Measurements from ENCODE around the gene STMND1.
A peak's percentile ranks its signal among the peaks of the same experiment; 100 is the strongest.
"Not testable (repeated sequence)": the region's sequence is repeated elsewhere in the genome, so short reads cannot be mapped to it uniquely, and the experiment has no call there.

Gene STMND1

DNA sequence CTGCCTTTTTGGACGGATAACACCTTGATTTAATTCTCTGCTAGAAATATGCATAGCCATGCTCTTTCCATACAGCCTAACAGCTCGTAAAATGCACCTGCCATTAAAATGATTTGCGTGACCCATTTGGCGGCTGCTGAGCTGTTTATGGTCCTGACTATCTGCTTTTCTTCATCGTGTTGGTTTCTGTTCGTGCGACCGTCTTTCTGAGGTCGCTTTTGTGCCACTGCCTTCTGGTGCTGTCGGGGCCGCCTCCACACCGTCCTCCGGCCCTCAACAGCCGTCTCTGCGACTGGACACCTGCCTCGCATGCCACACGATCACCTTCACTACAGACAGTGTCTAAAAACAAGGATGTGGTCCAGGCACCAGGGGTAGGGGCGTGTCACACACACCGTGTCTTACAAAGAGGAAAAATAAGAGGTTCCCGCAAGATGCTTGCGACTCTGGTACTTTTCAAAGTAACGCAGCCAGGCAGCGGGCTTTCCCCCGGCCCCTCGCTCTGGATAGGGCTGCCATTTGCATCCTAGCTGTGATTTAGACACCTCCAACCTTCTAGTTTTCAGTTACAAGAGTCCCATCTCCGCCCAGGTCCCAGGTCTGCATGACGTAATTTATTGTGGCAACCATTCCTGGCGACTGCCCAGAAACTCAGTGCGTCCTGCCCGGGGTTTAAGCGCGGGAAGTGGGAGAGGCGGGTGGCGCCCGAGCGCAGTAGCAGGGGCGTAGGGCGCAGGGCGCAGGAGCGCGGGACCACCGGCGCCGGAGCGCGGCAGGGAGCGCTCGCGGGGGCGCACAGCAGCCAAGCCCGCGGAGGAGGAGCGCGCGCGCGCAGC lies at the start of gene STMND1:
TSS of gene STMND1 (plus strand) at position 629 of the 836 bp plus-strand sequence. CDS start 208 bp downstream, outside the sequence.
- no peak for DNase-seq (ENCODE audit: low spot score)

DNA sequence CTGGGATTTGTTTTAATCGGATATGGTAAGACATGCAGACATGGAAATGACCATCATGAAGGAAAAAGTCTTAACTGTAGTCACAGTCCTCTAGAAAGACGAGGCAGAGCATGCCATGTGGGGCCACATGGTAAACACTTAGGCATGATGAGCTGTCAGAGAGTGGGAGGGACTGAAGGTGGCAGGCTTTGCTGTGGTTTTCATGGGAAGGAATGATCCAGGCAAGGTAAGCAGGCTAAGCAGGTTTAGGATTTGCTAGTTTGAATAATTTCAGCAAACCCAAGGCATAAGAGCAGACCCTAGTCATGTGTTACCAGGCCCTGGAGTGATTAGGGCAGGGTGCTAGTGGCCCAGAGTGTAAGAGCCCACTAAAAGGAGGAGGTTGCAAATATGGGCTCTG lies 47.2 kb upstream of the STMND1 start:
- no peak for DNase-seq (ENCODE audit: low spot score)

DNA sequence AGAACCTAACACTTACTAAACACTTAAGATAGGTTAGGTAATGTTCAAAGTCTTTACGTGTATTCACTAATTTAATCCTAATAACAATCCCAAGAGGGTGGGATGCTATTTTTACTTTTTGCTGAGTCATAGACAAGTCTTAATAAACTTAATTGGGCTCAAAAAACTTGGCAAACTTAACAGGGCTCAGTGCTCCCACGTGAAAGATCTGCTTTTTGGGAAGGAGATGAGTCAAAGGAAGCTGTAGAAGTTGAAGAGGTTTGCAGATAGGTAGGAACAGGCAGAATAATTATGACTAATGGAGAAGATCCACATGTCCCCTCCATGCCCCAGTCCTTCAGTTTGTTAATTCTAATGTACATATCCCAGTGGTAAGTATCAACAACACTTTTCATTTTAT lies 44.5 kb upstream of the STMND1 start:
- DNase-seq (ENCODE audit: low spot score): no peak

DNA sequence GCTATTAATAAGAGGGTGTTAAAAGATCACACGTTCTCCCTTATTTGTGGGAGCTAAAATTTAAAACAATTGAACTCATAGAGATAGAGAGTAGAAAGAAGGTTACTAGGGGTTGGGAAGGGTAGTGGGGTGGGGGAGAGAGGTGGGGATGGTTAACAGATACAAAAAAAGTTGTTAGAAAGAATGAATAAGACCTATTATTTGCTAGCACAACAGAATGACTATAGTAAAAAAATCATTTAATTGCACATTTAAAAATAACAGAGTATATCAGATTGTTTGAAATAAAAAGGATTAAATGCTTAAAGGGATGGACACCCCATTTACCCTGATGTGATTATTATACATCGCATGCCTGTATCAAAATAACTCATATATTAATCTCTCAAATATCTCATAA lies 43.3 kb upstream of the STMND1 start:
- no peak for DNase-seq (ENCODE audit: low spot score)

DNA sequence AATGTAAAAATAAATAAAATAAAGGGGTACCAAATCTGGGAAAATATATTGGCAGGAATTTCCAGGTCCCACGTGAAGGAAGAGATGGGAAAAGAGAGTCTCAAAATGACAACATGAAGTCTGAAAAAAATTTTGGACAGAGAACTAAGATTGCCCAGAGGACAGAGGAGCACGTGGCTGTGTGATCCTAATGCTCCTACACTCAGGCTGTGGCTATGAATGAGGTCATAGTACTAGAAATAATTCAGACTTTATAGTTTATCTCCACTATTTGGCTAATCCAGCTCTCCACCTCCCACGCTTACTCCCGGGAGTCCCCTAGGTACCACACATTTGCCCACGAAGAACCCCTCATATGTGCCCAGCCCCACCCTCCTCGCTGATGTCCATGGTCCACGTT lies 42.8 kb upstream of the STMND1 start:
- DNase-seq (ENCODE audit: low spot score): no peak

DNA sequence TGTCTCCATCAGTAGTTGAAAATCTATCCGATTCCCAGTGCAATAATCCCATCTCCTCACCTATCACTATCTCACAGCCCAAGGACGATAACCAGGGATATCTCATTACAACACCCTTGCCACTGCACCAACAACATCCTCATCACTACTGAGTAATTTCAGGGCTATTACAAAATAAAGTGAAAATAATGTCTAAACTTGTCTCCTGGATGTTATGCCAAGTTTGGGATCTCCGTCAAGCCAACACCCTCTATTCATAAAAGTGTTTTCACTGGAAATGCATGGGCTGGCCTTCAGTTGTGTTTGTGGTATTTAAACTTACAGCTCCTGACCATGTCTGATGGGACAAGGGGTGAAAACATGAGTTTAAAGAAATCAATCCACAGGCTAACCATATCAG lies 42.0 kb upstream of the STMND1 start:
- DNase-seq (ENCODE audit: low spot score): no peak

DNA sequence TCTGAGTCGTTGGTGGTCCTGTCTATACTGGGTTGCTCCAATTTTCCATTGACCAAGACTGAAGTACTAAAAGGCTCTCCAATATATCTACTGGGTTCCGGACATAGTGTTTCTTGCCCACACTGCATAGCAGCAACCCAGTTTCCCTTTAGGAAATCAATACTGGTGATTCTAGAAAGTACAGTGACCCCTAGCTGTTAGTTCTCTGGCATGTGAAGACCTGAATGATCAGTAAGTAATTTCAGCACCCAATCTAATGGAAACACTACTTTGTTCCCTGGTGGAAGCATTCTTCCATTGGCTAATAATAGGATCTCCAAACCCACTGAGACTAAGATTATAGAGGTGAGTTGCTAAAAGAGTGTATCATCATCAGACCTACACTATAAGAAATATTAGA lies 40.8 kb upstream of the STMND1 start:
- no peak for DNase-seq (ENCODE audit: low spot score)

DNA sequence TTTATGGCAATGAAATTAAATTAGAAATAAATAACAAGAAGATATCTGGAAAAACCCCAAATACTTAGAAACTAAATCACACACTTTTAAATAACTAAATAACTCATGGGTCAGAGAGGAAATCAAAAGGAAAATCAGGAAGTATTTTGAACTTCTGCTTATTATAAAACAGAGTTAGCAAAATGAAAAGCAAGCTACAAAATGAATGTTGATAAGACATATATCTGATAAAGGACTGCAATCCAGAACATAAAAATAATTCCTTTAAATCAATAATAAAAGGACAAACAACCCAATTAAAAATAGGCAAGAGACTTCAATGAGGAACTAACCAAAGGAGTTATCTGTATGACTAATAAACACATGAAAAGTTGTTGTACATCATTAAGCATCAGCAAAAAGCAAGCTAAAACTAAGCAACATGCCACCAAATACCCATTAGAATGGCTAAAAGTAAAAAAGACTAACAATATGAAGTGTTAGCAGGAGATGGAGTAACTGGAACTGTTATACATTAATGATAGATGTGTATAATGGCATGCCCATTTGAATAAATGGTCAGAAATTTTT lies 38.9 kb upstream of the STMND1 start:
- no peak for DNase-seq (ENCODE audit: low spot score)

DNA sequence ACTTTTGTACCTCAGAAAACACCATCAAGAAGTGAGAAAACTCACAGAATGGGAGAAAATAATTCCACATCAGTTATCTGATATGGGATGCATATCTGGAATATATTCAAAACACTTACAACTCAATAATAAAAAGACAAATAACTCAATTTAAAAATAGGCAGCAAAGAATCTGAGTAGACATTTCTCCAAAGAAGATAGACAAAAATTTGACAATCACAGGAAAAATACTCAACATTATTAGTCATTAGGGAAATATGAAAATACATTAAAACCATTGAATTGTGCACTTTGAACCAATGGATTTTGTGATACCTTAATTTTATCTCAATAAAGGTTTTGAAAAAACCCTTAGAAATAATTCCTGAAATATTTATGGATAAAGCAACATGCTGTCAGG lies 36.9 kb upstream of the STMND1 start:
- no peak for DNase-seq (ENCODE audit: low spot score)

DNA sequence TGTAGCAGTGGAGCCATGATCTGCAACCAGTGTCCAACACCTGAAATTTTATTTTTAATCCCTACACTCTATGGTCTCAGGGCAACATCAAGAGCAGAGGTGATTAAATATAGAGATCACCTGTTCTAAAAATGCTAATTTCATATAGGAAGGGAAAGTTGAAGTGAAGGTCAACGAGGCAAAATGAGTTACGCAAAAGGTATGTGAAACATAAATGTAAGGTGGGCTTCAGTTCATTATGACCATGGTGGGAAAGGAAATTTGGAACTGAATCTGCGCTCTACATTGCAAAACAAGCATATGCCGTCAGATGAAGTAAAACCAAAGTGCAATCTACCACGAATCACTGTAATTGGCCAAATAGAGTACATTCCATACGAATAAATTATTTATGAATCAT lies 35.2 kb upstream of the STMND1 start:
- no peak for DNase-seq (ENCODE audit: low spot score)

DNA sequence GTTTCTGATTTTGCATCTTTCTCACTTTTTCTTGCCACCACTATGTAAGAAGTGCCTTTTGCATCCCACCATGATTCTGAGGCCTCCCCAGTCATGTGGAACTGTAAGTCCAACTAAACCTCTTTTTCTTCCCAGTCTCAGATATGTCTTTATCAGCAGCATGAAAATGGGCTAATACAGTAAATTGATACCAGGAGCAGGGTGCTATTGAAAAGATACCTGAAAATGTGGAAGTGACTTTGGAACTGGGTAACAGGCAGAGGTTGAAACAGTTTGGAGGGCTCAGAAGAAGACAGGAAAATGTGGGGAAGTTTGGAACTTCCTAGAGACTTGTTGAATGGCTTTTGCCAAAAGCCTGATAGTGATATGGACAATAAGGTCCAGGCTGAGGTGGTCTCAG lies 32.9 kb upstream of the STMND1 start:
- not testable (repeated sequence) for DNase-seq (ENCODE audit: low spot score)

DNA sequence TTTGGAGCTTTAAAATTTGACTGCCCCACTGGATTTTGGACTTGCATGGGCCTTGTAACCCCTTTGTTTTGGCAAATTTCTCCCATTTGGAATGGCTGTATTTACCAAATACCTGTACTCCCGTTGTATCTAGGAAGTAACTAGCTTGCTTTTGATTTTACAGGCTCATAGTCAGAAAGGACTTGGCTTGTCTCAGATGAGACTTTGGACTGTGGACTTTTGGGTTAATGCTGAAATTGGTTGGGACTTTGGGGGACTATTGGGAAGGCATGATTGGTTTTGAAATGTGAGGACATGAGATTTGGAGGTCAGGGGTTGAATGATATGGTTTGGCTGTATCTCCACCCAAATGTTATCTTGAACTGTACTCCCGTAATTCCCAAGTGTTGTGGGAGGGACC lies 31.4 kb upstream of the STMND1 start:
- DNase-seq (ENCODE audit: low spot score): not testable (repeated sequence)

DNA sequence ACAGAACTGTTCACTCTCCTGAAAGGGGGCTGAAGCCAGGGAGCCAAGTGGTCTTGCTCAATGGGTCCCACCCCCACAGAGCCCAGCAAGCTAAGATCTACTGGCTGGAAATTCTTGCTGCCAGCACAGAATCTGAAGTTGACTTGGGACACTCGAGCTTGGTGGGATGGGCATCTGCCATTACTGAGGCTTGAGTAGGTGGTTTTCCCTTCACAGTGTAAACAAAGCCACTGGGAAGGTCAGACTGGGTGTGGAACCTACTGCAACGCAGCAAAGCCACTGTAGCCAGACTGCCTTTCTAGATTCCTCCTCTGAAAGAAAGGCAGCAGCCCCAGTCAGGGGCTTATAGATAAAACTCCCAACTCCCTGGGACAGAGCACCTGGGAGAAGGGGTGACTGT lies 28.3 kb upstream of the STMND1 start:
- DNase-seq (ENCODE audit: low spot score): not testable (repeated sequence)

DNA sequence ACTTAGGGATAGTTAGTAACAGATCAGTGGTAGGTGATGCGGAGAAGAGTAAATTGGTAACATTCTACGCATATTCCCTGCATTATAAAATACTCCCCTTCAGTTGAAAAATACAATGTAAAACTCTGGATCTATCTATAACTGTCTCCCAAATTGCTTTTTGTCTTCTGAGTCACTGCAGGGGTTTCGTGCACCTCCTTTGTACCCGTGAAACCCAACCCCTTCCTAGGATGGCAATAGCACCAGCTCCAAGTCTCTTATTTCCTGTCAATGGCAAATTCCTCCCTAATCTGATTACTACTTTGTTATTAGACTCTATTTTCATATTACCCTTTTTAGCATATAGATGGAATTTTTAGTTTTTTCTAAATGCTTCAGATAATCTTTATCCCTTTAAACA lies 20.6 kb upstream of the STMND1 start:
- no peak for DNase-seq (ENCODE audit: low spot score)

DNA sequence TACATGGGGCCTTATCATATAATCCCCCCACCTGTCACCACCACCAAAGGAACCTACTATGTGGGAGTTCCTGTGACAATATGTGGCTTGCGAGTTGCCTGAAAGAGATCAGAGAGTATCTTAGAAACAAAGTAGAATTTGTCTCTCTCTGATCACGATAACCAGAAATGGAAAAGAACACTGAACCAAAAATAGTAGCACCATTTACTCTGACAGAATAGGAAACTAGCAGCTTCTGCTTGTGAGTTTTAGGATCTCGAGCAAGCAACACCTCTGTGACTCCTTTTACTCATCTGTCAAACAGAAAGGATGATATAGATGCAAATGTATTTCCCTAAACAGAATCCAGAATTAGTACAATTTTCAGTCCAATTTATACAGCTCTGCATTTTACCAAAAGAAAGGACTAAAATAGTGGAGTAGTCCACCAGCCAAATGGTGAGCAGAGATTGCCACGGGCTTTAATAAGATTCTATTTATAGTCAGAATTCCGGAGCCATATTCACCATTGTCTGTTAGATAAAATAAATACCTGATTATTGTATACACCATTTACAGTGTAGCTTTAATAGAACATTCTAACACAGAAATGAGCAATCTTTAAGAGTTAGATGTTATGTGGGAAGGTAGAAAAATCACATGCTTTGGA lies 19.9 kb upstream of the STMND1 start:
- no peak for DNase-seq (ENCODE audit: low spot score)

DNA sequence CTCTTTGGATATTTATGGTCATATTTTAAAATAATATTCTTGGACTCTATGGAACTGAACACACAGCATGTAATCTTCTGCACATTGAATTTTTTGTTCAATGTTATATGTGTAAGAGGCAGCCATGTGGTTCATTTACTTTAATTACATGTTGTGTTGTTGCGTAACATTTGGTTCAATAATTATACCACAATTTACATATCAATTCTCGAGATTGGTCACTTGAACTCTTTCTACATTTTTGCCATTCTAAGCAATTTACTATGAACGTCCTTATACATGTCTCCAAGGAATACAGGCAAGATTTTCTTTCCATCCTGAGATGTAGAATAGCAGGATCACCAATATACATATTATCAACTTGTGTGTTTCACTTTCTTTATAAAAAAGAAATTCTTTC lies 18.5 kb upstream of the STMND1 start:
- no peak for DNase-seq (ENCODE audit: low spot score)

DNA sequence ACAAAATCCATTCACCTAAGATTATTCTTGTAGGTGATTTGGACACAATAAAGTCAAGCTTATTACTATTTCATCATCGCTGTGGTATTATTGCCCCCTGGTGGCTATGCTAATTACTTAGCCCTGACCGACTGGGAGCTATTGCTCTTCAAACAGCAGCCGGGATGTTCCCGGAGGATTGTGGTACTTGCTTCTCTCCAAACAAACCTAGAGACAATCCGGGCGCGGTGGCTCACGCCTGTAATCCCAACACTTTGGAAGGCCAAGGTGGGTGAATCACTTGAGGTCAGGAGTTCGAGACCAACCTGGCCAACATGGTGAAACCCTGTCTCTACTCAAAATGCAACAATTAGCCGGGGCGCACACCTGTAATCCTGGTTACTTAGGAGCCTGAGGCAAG lies 15.4 kb upstream of the STMND1 start:
- peak; percentile 36 for DNase-seq (ENCODE audit: low spot score)

DNA sequence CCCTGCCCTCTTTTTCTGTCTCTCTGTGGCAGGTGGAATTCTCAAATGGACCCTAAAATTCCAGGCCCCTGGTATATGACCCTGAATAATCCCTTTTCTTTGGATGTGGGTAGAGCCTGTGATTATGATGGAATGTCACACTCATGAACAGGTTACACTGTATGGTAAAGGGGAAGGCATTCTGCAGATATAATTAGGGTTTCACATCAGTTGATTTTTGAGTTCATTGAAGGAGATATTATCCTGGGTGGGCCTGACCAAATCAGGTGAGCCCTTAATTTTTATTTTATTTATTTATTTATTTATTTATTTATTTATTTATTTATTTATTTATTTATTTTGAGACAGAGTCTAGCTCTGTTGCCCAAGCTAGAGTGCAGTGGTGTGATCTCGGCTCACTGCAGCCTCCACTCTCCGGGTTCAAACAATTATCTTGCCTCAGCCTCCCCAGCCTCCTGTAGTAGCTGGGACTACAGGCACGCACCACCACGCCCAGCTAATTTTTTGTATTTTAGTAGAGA lies 13.7 kb upstream of the STMND1 start:
- no peak for DNase-seq (ENCODE audit: low spot score)

DNA sequence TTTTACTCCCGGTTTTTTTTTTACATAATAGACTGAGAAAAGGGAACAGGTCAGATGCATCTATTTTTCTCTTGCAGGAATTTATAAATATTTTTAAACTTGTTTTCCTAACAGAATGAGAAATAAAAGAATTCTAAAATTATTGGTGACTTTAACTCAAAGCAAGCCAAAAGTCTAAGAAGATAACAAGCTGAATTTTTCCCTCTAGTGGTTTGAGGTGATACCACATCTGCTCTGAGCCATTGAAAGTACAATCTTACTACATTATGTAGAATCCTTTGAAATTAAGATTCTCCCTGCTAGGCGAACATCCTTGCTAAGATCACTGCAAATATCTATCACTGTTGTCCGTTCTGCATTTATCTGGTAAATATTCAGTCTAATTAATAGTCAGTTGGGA lies 10.7 kb upstream of the STMND1 start:
- no peak for DNase-seq (ENCODE audit: low spot score)

DNA sequence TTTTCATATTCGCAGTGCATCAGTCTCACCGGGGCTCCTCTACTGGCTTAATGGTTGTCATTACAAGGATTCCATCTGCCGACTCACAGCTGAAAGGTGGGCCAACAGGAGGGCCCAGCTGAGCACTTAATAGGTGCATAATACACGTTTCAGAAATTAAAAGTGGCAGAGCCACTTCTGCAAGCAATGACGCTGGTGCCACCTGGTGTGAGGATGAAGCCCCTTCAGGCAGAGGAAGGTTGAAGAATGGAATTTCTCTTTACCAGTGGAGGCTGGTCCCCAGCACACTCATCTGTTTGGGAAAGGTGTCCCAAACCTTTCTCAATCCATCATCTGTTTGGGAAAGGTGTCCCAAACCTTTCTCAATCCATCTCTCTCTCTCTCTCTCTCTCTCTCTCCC lies 8.2 kb upstream of the STMND1 start:
- no peak for DNase-seq (ENCODE audit: low spot score)

DNA sequence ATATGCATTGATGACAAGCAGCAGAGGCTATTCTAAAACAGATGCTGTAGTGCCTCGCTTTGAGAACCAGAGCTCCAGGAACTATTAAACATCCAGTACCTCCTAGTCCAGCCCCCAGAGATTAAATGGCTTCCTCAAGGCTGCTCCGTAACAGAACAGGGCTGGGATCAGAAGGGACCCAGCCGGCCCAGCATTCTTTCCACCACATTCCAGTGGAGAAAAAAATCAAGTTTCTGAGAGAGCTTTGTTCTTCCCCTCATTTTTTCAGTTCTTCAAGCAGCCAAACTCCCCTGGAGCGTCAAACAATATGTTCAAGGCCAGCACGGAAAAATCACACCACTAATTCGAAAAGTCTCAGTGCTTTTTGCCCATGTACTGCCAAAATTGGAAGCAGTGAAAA lies 5.8 kb upstream of the STMND1 start:
- DNase-seq (ENCODE audit: low spot score): no peak

DNA sequence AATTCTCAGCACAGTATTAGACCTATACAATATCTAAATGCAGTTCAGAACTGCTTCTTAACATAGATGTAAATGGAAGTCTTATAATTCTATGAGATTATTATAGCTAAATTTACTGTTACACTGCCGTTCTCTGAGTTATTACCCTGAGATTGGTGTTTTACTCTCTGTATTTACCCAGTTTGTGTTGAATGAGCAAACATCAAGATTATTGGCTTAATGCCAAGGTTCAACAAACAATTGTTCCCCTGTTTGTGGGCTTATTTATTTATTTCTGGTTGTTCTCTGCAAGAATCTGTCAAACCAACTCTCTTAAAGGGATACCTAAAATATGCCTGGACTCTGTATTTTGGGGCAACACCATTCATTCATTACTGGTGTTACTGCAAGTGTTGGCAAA lies 5.2 kb upstream of the STMND1 start:
- no peak for DNase-seq (ENCODE audit: low spot score)

DNA sequence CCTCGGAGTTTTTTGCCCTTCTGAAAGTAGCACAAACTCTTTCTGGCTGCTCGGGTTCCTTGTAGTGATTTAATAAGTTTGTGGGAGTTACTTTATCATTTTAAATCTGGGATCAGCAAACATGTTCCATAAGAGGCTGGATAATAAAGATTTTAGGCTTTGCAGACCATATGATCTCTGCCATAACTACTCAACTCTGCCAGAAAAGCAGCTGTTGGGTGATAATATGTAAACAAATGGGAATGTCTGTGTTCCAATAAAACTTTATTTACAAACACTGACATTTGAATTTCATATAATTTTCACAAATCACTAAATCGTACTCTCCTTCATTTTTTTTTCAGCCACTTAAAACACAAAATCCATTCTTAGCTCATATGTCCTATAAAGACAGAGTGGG lies 3.9 kb upstream of the STMND1 start:
- DNase-seq (ENCODE audit: low spot score): no peak

All from CD4-positive, alpha-beta T cell treated with Interleukin-2 at 100 ng/mL for 4 hours (primary cell).